GM18499 (cell line): ENCODE results near the gene SREBF2.

Experiments
- ATAC-seq: cut with Tn5 transposase; IDR thresholded peaks from one replicate; pipeline ENCODE4 v1.9.1; 2021; ENCODE audit warnings: moderate number of reproducible peaks; ENCODE audit not compliant: insufficient read depth, unreplicated experiment

Gene SREBF2

GRCh38 chr22:41917375-41917902, 84.5 kb downstream of the SREBF2 start:
- no peak for ATAC-seq

- no peak for ATAC-seq
Observed at GRCh38 chr22:41917903-41918791, 85.2 kb downstream of the SREBF2 start.

GRCh38 chr22:41919357-41920224, 86.7 kb downstream of the SREBF2 start:
- ATAC-seq: no peak

- ATAC-seq: no peak
Observed at GRCh38 chr22:41920271-41920976, 87.5 kb downstream of the SREBF2 start.

DNA sequence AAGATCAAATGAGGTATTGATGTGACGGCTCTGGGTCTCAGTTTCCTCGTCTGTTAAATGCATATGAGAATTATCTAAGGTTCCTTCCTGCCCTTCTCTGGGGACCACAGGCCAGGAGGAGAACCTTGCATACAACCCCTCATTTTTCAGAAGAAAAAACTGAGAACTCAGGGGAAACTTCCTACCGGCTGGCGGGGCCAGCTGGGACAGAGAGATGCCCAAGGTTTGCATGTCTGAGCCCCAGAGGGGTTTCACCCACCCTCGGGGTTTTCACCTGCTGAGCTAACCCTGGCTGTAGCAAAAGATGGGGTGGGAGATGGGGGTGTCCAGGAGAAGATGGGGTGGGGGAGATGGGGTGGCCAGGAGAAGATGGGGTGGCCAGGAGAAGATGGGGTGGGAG, 89.4 kb downstream of the SREBF2 start:
- no peak for ATAC-seq

GRCh38 chr22:41922940-41923594, 90.2 kb downstream of the SREBF2 start:
- ATAC-seq: no peak

DNA sequence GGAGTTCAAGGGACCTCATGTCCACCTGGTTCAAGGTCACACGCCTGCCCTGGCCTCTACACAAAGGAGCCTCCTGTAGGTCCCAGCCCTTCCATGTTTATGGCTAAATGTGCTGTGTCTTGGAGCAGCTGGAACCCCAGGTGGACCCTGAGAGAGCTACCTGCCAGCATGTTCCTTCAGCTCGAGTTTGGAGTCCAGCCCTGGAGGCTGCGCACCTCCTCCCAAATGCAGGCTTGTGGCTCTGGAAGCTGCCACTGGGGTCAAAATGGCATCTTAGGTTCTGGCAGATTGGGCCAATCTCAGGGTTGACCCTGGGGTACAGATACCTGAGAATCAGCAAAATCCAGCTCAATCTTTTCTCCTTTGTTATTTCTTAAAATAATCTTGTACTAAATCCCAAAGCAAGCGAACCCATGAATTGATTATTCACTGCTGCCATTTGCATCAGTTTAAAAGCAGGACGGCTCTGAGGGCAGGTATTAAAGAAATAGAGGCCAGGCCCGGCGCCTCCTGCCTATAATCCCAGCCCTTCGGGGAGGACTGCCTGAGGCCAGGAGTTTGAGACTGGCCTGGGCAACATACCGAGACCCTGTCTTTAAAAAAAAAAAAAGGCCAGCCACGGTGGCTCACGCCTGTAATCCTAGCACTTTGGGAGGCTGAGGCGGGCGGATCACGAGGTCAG, 90.8 kb downstream of the SREBF2 start:
- ATAC-seq: no peak

GRCh38 chr22:41925783-41926460, 93.0 kb downstream of the SREBF2 start:
- no peak for ATAC-seq

DNA sequence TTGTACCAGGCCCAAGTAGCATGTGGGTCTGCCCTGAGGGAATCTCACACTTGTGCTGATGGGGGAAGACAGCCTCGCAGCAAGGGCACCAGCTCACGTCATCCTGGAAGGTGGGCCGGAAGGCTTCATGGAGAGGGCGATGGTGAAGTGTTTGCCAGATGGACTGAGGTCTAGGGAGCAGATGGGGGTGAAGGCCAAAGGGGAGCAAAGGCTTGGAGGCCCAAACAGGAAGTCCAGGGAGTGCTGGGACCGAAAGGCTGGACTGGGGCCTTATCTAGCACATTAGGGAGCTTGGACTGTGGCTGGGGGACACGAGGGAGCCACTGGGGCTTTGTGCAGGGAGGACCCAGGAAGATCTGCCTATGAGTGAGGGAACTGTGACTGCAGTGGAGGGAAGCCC, 94.9 kb downstream of the SREBF2 start:
- ATAC-seq: no peak

- ATAC-seq: no peak
Observed at GRCh38 chr22:41928593-41929417, 95.9 kb downstream of the SREBF2 start.

- ATAC-seq: no peak
Observed at GRCh38 chr22:41929418-41929810, 96.5 kb downstream of the SREBF2 start.

DNA sequence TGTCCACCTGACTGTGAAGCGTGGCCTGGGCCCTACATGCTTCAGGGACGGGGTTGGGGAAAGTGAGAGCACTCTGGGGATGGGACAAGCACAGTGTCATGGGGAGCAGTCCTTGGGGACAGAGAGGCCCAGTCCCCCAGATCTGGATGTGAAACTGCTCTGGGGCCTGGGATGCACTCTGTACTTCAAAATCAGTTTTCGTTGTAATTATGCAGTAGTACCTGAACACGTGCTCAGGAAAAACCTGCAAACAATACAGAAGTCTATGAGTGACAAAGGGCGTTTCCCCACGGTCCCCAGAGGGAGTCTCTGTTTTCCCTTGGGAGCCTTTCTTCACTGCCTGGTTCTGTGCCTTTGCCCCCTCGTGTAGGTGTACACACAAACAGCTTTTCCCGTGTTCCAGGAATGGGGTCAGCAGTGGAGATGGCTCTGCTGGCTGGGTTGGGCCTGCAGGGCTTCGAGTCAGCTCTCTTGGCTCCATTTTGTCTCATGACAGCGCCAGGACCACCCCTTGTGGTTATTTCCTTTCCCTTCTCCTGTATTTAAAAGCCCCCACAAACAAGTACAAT, 98.9 kb downstream of the SREBF2 start:
- ATAC-seq: no peak

GRCh38 chr22:41932353-41932752, 99.4 kb downstream of the SREBF2 start:
- no peak for ATAC-seq

DNA sequence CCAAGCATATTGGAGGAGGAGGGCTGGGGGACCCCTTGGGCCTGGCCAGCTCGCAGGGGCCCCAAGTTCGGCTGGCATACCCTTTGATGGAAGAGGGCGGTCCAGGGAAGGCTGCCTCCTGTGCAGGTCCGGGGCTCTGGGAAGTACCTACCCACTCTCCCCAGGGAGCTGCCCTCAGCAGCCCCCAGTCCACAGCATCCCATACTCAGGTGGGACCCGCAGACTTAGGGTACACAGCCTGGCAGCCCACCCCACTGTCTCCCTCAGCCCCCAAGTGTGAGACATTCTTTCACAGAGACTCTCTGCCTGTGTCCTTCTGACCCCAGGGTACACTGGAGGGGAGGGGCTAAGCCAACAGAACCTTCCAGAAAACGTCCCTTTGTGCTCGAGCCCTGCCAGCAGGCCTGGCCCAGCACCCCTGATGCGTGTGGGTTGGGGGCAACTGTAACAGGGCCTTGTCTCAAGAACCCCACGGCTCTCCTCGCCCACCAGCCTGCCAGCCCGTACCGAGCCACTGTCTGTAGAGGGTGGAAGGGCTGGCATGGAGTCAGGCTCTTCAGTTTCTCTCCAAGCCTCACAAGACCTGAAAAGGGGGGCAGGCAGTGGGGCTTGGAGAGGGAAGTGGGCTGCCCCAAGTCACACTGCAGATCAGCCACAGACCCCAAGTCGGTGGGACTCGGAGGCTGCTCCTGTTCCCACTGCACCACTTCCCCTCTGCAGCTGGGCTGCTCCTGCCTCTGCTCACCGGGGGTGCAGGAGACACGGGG, 100.7 kb downstream of the SREBF2 start:
- no peak for ATAC-seq

- ATAC-seq: no peak
Observed at GRCh38 chr22:41934284-41935014, 101.5 kb downstream of the SREBF2 start.

GRCh38 chr22:41935015-41935351, 102.1 kb downstream of the SREBF2 start:
- no peak for ATAC-seq
